PC-3 (cell line): ENCODE measurements around the gene SCAMP3.

Source experiments
- CTCF ChIP-seq: fragments of 300-600 bp; sonication (generic); conservative IDR thresholded peaks from 2 replicates; pipeline ENCODE4 v1.5.1; 2017; ENCODE audit warnings: antibody characterized with exemption, low read depth, mild to moderate bottlenecking, low read length
- EZH2 ChIP-seq: fragments of 300-600 bp; sonication (generic); IDR thresholded peaks from one replicate; pipeline ENCODE4 v1.6.1; 2017; ENCODE audit warnings: antibody characterized with exemption, mild to moderate bottlenecking, low read length; ENCODE audit not compliant: unreplicated experiment

DNA sequence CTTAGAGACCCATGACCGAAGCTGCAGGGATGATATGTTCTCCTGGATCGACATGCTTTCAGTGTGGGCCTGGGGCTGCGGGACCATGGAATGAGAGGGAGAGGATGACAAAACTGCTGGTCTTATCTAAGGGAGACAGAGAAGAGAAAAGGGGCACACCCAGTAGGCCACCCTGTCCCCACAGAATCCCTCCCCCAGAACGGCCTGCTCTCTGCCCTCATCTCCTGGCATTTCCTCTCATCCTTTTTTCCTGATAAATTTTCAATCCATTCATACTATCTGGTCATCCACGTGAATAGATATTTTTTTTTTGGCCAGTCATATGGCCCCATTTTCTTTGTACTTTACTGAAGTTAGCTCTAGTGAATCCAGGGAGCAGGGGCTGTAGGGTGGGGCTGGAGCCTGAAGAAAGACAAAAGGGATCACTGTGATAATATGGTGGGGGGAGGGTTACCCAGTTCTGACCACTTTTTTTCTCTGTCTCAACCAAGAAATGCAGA lies 39.2 kb upstream of the SCAMP3 start, which contains the start of gene PKLR:
- TF ChIP-seq CTCF (no peak), EZH2 (no peak)
